HepG2 (cell line): ENCODE measurements around the gene RBSN. TPM values are rescaled to one million over a fixed set of nuclear protein-coding genes. Genes with fewer than 3 reads are reported as not detected.

Experiments used
- CBX1 ChIP-seq: IDR thresholded peaks from one replicate; pipeline ENCODE4 v1.6.1; 2016; ENCODE audit warnings: antibody characterized with exemption, low read depth
- IRF1 ChIP-seq: sonication (generic); formaldehyde crosslinking; IDR thresholded peaks from 2 replicates; pipeline ENCODE4 v1.4.0; 2020; ENCODE audit warnings: low read depth, mild to moderate bottlenecking, missing genetic modification reagents
- ISL2 ChIP-seq: sonication (generic); formaldehyde crosslinking; IDR thresholded peaks from 2 replicates; pipeline ENCODE4 v1.5.0; 2020; ENCODE audit warnings: missing genetic modification reagents
- KDM3A ChIP-seq: IDR thresholded peaks from 2 replicates; pipeline ENCODE4 v1.6.1; 2018; ENCODE audit warnings: low read depth, missing compliant biosample characterization
- PHF5A ChIP-seq: IDR thresholded peaks from one replicate; pipeline ENCODE4 v1.6.1; 2018; ENCODE audit warnings: low read depth, missing genetic modification reagents; ENCODE audit not compliant: unreplicated experiment
- PPARG ChIP-seq: conservative IDR thresholded peaks from 2 replicates; pipeline ENCODE4 v1.6.1; 2016; ENCODE audit warnings: missing biosample characterization, missing genetic modification reagents
- SMAD9 ChIP-seq: sonication (generic); formaldehyde crosslinking; IDR thresholded peaks from 2 replicates; pipeline ENCODE4 v1.5.1; 2020; ENCODE audit warnings: mild to moderate bottlenecking, missing genetic modification reagents
- SP4 ChIP-seq: sonication (generic); formaldehyde crosslinking; IDR thresholded peaks from 2 replicates; pipeline ENCODE4 v1.8.1; 2023; ENCODE audit warnings: mild to moderate bottlenecking, missing genetic modification reagents
- ZMAT3 ChIP-seq: sonication (generic); formaldehyde crosslinking; conservative IDR thresholded peaks from 2 replicates; pipeline ENCODE4 v1.7.0; 2021; ENCODE audit warnings: missing genetic modification reagents
- ZNF264 ChIP-seq: sonication (generic); formaldehyde crosslinking; IDR thresholded peaks from 2 replicates; pipeline ENCODE4 v1.4.0; 2020; ENCODE audit warnings: missing genetic modification reagents
- ZNF275 ChIP-seq: sonication (generic); formaldehyde crosslinking; IDR thresholded peaks from 2 replicates; pipeline ENCODE4 v1.8.0; 2022; ENCODE audit warnings: missing genetic modification reagents, mild to moderate bottlenecking, inconsistent platforms, borderline replicate concordance
- polyA plus RNA-seq, 8 experiments: library from polyadenylated mRNA; depleted of rRNA in 3 of 8; stranded (reverse) in 7 of 8; unstranded in 1 of 8; fragments of >200 nt; fragmentation: Illumina TruSeq in 4 of 8; extraction: Trizol in 4 of 8; gene quantifications; 2 replicates each; pipeline versions ENCODE4 v1.2.1 to v1.2.3, GENCODE V29; 2011 to 2016; ENCODE audit warnings: low read depth in 4 of 8, missing spikeins in 1 of 8, mixed read lengths in 1 of 8; ENCODE audit not compliant: insufficient read depth in 1 of 8
- total RNA-seq, 5 experiments: library from RNA; depleted of rRNA; stranded (reverse); fragments of >200 nt; fragmentation: Illumina TruSeq; extraction: Trizol; gene quantifications; 2 replicates each; pipeline ENCODE4 v1.2.3, GENCODE V29; 2016; ENCODE audit warnings: low read depth in 1 of 5
- TF ChIP-seq, protein P1 (sequence below), 2 experiments: fragments of 450-650 bp in 1 of 2; sonication (generic) in 1 of 2; formaldehyde crosslinking in 1 of 2; IDR thresholded peaks; 2 replicates each; pipeline versions ENCODE4 v1.6.1 to v1.8.0; 2016 to 2022; ENCODE audit warnings: antibody characterized with exemption in 1 of 2, mild to moderate bottlenecking in 1 of 2, missing genetic modification reagents in 1 of 2
- TF ChIP-seq, protein P2 (sequence below): sonication (generic); formaldehyde crosslinking; IDR thresholded peaks from 2 replicates; pipeline ENCODE4 v1.5.0; 2020; ENCODE audit warnings: missing genetic modification reagents

RBSN gene
- total and polyA plus RNA-seq, 2 of the 13 experiments (the other 11 are each of a cell fraction or from before 2014, with no cell fraction given): 7.9 to 11.8 TPM

- peak; percentile 72 for TF ChIP-seq CBX1
- TF ChIP-seq, protein P1, sequence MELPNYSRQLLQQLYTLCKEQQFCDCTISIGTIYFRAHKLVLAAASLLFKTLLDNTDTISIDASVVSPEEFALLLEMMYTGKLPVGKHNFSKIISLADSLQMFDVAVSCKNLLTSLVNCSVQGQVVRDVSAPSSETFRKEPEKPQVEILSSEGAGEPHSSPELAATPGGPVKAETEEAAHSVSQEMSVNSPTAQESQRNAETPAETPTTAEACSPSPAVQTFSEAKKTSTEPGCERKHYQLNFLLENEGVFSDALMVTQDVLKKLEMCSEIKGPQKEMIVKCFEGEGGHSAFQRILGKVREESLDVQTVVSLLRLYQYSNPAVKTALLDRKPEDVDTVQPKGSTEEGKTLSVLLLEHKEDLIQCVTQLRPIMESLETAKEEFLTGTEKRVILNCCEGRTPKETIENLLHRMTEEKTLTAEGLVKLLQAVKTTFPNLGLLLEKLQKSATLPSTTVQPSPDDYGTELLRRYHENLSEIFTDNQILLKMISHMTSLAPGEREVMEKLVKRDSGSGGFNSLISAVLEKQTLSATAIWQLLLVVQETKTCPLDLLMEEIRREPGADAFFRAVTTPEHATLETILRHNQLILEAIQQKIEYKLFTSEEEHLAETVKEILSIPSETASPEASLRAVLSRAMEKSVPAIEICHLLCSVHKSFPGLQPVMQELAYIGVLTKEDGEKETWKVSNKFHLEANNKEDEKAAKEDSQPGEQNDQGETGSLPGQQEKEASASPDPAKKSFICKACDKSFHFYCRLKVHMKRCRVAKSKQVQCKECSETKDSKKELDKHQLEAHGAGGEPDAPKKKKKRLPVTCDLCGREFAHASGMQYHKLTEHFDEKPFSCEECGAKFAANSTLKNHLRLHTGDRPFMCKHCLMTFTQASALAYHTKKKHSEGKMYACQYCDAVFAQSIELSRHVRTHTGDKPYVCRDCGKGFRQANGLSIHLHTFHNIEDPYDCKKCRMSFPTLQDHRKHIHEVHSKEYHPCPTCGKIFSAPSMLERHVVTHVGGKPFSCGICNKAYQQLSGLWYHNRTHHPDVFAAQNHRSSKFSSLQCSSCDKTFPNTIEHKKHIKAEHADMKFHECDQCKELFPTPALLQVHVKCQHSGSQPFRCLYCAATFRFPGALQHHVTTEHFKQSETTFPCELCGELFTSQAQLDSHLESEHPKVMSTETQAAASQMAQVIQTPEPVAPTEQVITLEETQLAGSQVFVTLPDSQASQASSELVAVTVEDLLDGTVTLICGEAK (IDR thresholded peaks at IDR 0.05): no peak
- TF ChIP-seq, protein P1 (CRISPR knock-in tag; IDR thresholded peaks at IDR 0.05): peak; percentile 70
- peak; percentile 89 for TF ChIP-seq SP4
- peak; percentile 73; the same call in 1 of the 2 replicates for TF ChIP-seq PPARG (CRISPR knock-in tag)
- TF ChIP-seq SMAD9 (CRISPR knock-in tag): no peak
- TF ChIP-seq IRF1 (CRISPR knock-in tag): no peak
- TF ChIP-seq KDM3A (CRISPR knock-in tag): peak; percentile 82
- peak; percentile 76; the same call in 1 of the 2 replicates for TF ChIP-seq ZNF275 (CRISPR knock-in tag)
- TF ChIP-seq ZNF264: peak; percentile 69; the same call in 1 of the 2 replicates
- TF ChIP-seq ZMAT3 (CRISPR knock-in tag): peak; percentile 59; the same call in 1 of the 2 replicates
- TF ChIP-seq, protein P2, sequence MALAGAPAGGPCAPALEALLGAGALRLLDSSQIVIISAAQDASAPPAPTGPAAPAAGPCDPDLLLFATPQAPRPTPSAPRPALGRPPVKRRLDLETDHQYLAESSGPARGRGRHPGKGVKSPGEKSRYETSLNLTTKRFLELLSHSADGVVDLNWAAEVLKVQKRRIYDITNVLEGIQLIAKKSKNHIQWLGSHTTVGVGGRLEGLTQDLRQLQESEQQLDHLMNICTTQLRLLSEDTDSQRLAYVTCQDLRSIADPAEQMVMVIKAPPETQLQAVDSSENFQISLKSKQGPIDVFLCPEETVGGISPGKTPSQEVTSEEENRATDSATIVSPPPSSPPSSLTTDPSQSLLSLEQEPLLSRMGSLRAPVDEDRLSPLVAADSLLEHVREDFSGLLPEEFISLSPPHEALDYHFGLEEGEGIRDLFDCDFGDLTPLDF (CRISPR knock-in tag): peak; percentile 99
- TF ChIP-seq ISL2 (CRISPR knock-in tag): peak; percentile 83
- TF ChIP-seq PHF5A: peak; percentile 91
Observed at GRCh38 chr3:15098503-15099363, at the start of gene RBSN (continued).
